WTC11 (cell line): ENCODE results near the gene AP2M1. TPM values are rescaled to one million over a fixed set of nuclear protein-coding genes. Genes with fewer than 3 reads are reported as not detected.

Source experiments
- AR ChIP-seq: fragments of 250-450 bp; sonication (Bioruptor Pico); IDR thresholded peaks from 2 replicates; pipeline ENCODE4 v1.9.0; 2021; ENCODE audit warnings: mild to moderate bottlenecking
- ARID4B ChIP-seq: sonication (generic); formaldehyde crosslinking; IDR thresholded peaks from 2 replicates; pipeline ENCODE4 v1.8.0; 2023; ENCODE audit warnings: missing genetic modification reagents, mild to moderate bottlenecking, borderline replicate concordance
- ATF2 ChIP-seq: sonication (generic); formaldehyde crosslinking; IDR thresholded peaks from 2 replicates; pipeline ENCODE4 v1.8.1; 2022; ENCODE audit warnings: low read depth, missing genetic modification reagents, borderline replicate concordance
- ATF3 ChIP-seq: sonication (generic); formaldehyde crosslinking; conservative IDR thresholded peaks from 2 replicates; pipeline ENCODE4 v1.8.1; 2022; ENCODE audit warnings: mild to moderate bottlenecking, missing genetic modification reagents
- CREB1 ChIP-seq: sonication (generic); formaldehyde crosslinking; IDR thresholded peaks from 2 replicates; pipeline ENCODE4 v1.8.0; 2023; ENCODE audit warnings: mild to moderate bottlenecking, missing genetic modification reagents
- E2F1 ChIP-seq: sonication (generic); formaldehyde crosslinking; IDR thresholded peaks from 2 replicates; pipeline ENCODE4 v1.8.0; 2022; ENCODE audit warnings: mild to moderate bottlenecking, missing genetic modification reagents
- E2F4 ChIP-seq: sonication (generic); formaldehyde crosslinking; IDR thresholded peaks from 2 replicates; pipeline ENCODE4 v1.8.1; 2022; ENCODE audit warnings: low read depth, mild to moderate bottlenecking, moderate library complexity, missing genetic modification reagents, borderline replicate concordance
- E2F5 ChIP-seq: sonication (generic); formaldehyde crosslinking; IDR thresholded peaks from 2 replicates; pipeline ENCODE4 v1.8.1; 2022; ENCODE audit warnings: mild to moderate bottlenecking, moderate library complexity, missing genetic modification reagents
- ELF4 ChIP-seq: sonication (generic); formaldehyde crosslinking; IDR thresholded peaks from 2 replicates; pipeline ENCODE4 v1.8.1; 2022; ENCODE audit warnings: low read depth, mild to moderate bottlenecking, moderate library complexity, missing genetic modification reagents
- ERG ChIP-seq: fragments of 250-450 bp; sonication (Bioruptor Pico); IDR thresholded peaks from 2 replicates; pipeline ENCODE4 v1.8.0; 2021; ENCODE audit warnings: mild to moderate bottlenecking
- ETV6 ChIP-seq: sonication (generic); formaldehyde crosslinking; IDR thresholded peaks from 2 replicates; pipeline ENCODE4 v1.8.1; 2022; ENCODE audit warnings: mild to moderate bottlenecking, missing genetic modification reagents
- FOXP1 ChIP-seq: sonication (generic); formaldehyde crosslinking; IDR thresholded peaks from 2 replicates; pipeline ENCODE4 v1.8.0; 2022; ENCODE audit warnings: missing genetic modification reagents, mild to moderate bottlenecking, moderate library complexity, borderline replicate concordance
- FOXP4 ChIP-seq: sonication (generic); formaldehyde crosslinking; IDR thresholded peaks from 2 replicates; pipeline ENCODE4 v1.8.0; 2022; ENCODE audit warnings: mild to moderate bottlenecking, missing genetic modification reagents
- GABPB1 ChIP-seq: sonication (generic); formaldehyde crosslinking; IDR thresholded peaks from 2 replicates; pipeline ENCODE4 v1.8.1; 2023; ENCODE audit warnings: mild to moderate bottlenecking, missing genetic modification reagents
- NFE2L1 ChIP-seq: sonication (generic); formaldehyde crosslinking; IDR thresholded peaks from 2 replicates; pipeline ENCODE4 v1.8.1; 2023; ENCODE audit warnings: missing genetic modification reagents
- RELA ChIP-seq: sonication (generic); formaldehyde crosslinking; IDR thresholded peaks from 2 replicates; pipeline ENCODE4 v1.8.1; 2022; ENCODE audit warnings: missing genetic modification reagents, mild to moderate bottlenecking, borderline replicate concordance
- SMAD4 ChIP-seq: sonication (generic); formaldehyde crosslinking; IDR thresholded peaks from 2 replicates; pipeline ENCODE4 v1.8.0; 2022; ENCODE audit warnings: mild to moderate bottlenecking, missing genetic modification reagents
- SOX15 ChIP-seq: fragments of 250-450 bp; sonication (Bioruptor Pico); IDR thresholded peaks from 2 replicates; pipeline ENCODE4 v1.9.0; 2021; ENCODE audit warnings: mild to moderate bottlenecking
- SP1 ChIP-seq: sonication (generic); formaldehyde crosslinking; conservative IDR thresholded peaks from 2 replicates; pipeline ENCODE4 v1.8.1; 2022; ENCODE audit warnings: missing genetic modification reagents
- ZBTB21 ChIP-seq: sonication (generic); formaldehyde crosslinking; IDR thresholded peaks from 2 replicates; pipeline ENCODE4 v1.8.1; 2023; ENCODE audit warnings: mild to moderate bottlenecking, missing genetic modification reagents, borderline replicate concordance
- ZNF219 ChIP-seq: sonication (generic); formaldehyde crosslinking; IDR thresholded peaks from 2 replicates; pipeline ENCODE4 v1.8.0; 2023; ENCODE audit warnings: missing genetic modification reagents, mild to moderate bottlenecking, borderline replicate concordance
- ZNF232 ChIP-seq: sonication (generic); formaldehyde crosslinking; IDR thresholded peaks from 2 replicates; pipeline ENCODE4 v1.8.0; 2022; ENCODE audit warnings: mild to moderate bottlenecking, missing genetic modification reagents
- total RNA-seq: library from RNA; stranded (reverse); gene quantifications from 3 replicates; pipeline ENCODE4 v1.2.3, GENCODE V29; 2021

AP2M1 gene
- total RNA-seq, 1 experiment from 2014 or later: 399 TPM

- TF ChIP-seq ARID4B (CRISPR knock-in tag) (no peak; the same call in 1 of the 2 replicates), ATF2 (CRISPR knock-in tag) (no peak), CREB1 (CRISPR knock-in tag) (no peak), GABPB1 (CRISPR knock-in tag) (peak; percentile 8; the same call in 1 of the 2 replicates), ZBTB21 (no peak), SP1 (CRISPR knock-in tag) (peak; percentile 94), ETV6 (CRISPR knock-in tag) (no peak; the same call in 1 of the 2 replicates), FOXP4 (CRISPR knock-in tag) (peak; percentile 60; the same call in 1 of the 2 replicates), FOXP1 (CRISPR knock-in tag) (peak; percentile 68), ZNF219 (CRISPR knock-in tag) (no peak), ZNF232 (CRISPR knock-in tag) (no peak), ELF4 (no peak), SOX15 (CRISPR knock-in tag) (no peak), E2F1 (CRISPR knock-in tag) (no peak), NFE2L1 (CRISPR knock-in tag) (peak; percentile 53; the same call in 1 of the 2 replicates), SMAD4 (CRISPR knock-in tag) (no peak), E2F4 (no peak), AR (CRISPR knock-in tag) (no peak), RELA (0 out of 2 replicates have a peak, but pooled peaks have one; percentile 23), ATF3 (CRISPR knock-in tag) (no peak), E2F5 (peak; percentile 59; the same call in 1 of the 2 replicates), ERG (CRISPR knock-in tag) (no peak)
Measured at GRCh38 chr3:184174646-184175492, at the start of gene AP2M1 (continued).
